HepG2 (cell line): ENCODE measurements around the gene ARHGEF10L. TPM values are rescaled to one million over a fixed set of nuclear protein-coding genes. Genes with fewer than 3 reads are reported as not detected.

Experiments
- ATF1 ChIP-seq: IDR thresholded peaks from 2 replicates; pipeline ENCODE4 v1.6.1; 2016; ENCODE audit warnings: mild to moderate bottlenecking, control low read depth
- CC2D1A ChIP-seq: sonication (generic); formaldehyde crosslinking; IDR thresholded peaks from 2 replicates; pipeline ENCODE4 v1.8.1; 2023; ENCODE audit warnings: mild to moderate bottlenecking, missing genetic modification reagents
- KMT2A ChIP-seq: sonication (generic); formaldehyde crosslinking; IDR thresholded peaks from 2 replicates; pipeline ENCODE4 v1.4.0; 2020; ENCODE audit warnings: missing genetic modification reagents
- SMAD9 ChIP-seq: sonication (generic); formaldehyde crosslinking; IDR thresholded peaks from 2 replicates; pipeline ENCODE4 v1.5.1; 2020; ENCODE audit warnings: mild to moderate bottlenecking, missing genetic modification reagents
- TBX2 ChIP-seq: sonication (generic); formaldehyde crosslinking; IDR thresholded peaks from 2 replicates; pipeline ENCODE4 v1.5.0; 2020; ENCODE audit warnings: missing genetic modification reagents, mild to moderate bottlenecking, borderline replicate concordance
- UBTF ChIP-seq: sonication (generic); formaldehyde crosslinking; IDR thresholded peaks from 2 replicates; pipeline ENCODE4 v1.4.0; 2020; ENCODE audit warnings: mild to moderate bottlenecking, missing genetic modification reagents
- ZKSCAN5 ChIP-seq: sonication (generic); formaldehyde crosslinking; IDR thresholded peaks from 2 replicates; pipeline ENCODE4 v1.5.1; 2020; ENCODE audit warnings: mild to moderate bottlenecking, missing genetic modification reagents
- ZNF431 ChIP-seq: sonication (generic); formaldehyde crosslinking; IDR thresholded peaks from 2 replicates; pipeline ENCODE4 v1.9.0; 2022; ENCODE audit warnings: missing genetic modification reagents, low read depth, mild to moderate bottlenecking, borderline replicate concordance
- ZNF501 ChIP-seq: sonication (generic); formaldehyde crosslinking; IDR thresholded peaks from 2 replicates; pipeline ENCODE4 v1.5.1; 2020; ENCODE audit warnings: mild to moderate bottlenecking, moderate library complexity, missing genetic modification reagents
- ZNF589 ChIP-seq: sonication (generic); formaldehyde crosslinking; conservative IDR thresholded peaks from 2 replicates; pipeline ENCODE4 v1.8.0; 2022; ENCODE audit warnings: mild to moderate bottlenecking, moderate library complexity, missing genetic modification reagents
- ZNF687 ChIP-seq: sonication (generic); formaldehyde crosslinking; IDR thresholded peaks from 2 replicates; pipeline ENCODE4 v1.5.1; 2020; ENCODE audit warnings: mild to moderate bottlenecking, missing genetic modification reagents, moderate library complexity
- ZNF761 ChIP-seq: sonication (generic); formaldehyde crosslinking; conservative IDR thresholded peaks from 2 replicates; pipeline ENCODE4 v1.4.0; 2020; ENCODE audit warnings: mild to moderate bottlenecking, missing genetic modification reagents
- ZSCAN22 ChIP-seq: sonication (generic); formaldehyde crosslinking; IDR thresholded peaks from 2 replicates; pipeline ENCODE4 v1.4.0; 2020; ENCODE audit warnings: mild to moderate bottlenecking, missing genetic modification reagents
- polyA plus RNA-seq, 8 experiments: library from polyadenylated mRNA; depleted of rRNA in 3 of 8; stranded (reverse) in 7 of 8; unstranded in 1 of 8; fragments of >200 nt; fragmentation: Illumina TruSeq in 4 of 8; extraction: Trizol in 4 of 8; gene quantifications; 2 replicates each; pipeline versions ENCODE4 v1.2.1 to v1.2.3, GENCODE V29; 2011 to 2016; ENCODE audit warnings: low read depth in 4 of 8, missing spikeins in 1 of 8, mixed read lengths in 1 of 8; ENCODE audit not compliant: insufficient read depth in 1 of 8
- total RNA-seq, 5 experiments: library from RNA; depleted of rRNA; stranded (reverse); fragments of >200 nt; fragmentation: Illumina TruSeq; extraction: Trizol; gene quantifications; 2 replicates each; pipeline ENCODE4 v1.2.3, GENCODE V29; 2016; ENCODE audit warnings: low read depth in 1 of 5
- TF ChIP-seq, protein P1 (sequence below): IDR thresholded peaks from 2 replicates; pipeline ENCODE4 v1.6.1; 2016; ENCODE audit warnings: low read depth
- TF ChIP-seq, protein P2 (sequence below): sonication (generic); formaldehyde crosslinking; IDR thresholded peaks from 2 replicates; pipeline ENCODE4 v1.4.0; 2020; ENCODE audit warnings: missing genetic modification reagents

The ARHGEF10L gene
- total and polyA plus RNA-seq, 2 of the 13 experiments (the other 11 are each of a cell fraction or from before 2014, with no cell fraction given) = 46.5 to 78.3 TPM

DNA sequence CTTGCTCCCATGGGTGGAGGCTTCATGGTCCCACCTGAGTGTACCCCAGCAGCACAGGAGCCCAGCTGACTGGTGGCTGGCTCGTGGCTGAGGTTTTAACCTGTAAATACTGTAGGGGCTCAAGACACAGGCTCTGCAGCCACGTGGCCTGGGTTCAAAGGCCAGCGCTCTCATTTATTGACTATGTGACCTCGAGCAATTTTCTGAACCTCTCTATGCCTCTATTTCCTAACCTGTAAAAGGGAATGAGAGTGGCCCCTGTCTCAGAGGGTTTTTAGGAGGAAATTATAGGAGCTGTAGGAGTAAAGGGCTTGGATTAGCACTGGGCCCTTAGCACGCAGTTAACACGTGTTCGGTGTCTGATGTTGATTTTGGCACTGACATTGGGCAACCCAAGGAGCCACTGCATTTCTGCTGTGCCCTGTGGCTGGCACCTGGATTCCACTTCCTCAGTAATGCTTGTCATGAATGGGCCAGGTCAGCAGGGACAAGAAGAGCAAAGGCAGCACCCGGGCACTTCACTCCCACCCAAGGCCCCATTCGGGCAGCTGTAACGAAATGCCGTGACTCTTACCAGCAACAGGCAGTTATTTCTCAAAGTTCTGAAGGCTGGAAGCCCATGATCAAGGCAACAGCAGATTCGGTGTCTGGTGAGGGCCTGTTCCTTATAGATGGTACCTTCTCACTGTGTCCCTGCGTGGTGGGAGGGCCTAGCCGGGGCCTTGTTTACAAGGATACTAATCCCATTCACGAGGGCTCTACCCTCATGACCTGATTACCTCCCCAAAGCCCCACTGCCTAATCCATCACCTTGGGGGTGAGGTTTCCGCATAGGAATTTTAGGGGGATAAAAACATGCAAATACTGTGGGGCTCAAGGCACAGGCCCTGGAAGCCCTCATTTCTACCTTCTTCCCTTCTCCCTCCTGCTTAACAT, 25.2 kb downstream of the ARHGEF10L start (continued):
- TF ChIP-seq ZSCAN22 (no peak), ZNF687 (peak; percentile 88), ZNF431 (CRISPR knock-in tag) (0 out of 2 replicates have a peak, but pooled peaks have one; percentile 26), ZKSCAN5 (CRISPR knock-in tag) (no peak), KMT2A (CRISPR knock-in tag) (no peak), UBTF (no peak; the same call in 1 of the 2 replicates), ZNF501 (no peak), ZNF589 (CRISPR knock-in tag) (no peak), ATF1 (CRISPR knock-in tag) (no peak), SMAD9 (CRISPR knock-in tag) (no peak), ZNF761 (CRISPR knock-in tag) (no peak), TBX2 (CRISPR knock-in tag) (peak; percentile 80), CC2D1A (CRISPR knock-in tag) (no peak)
- TF ChIP-seq, protein P1, sequence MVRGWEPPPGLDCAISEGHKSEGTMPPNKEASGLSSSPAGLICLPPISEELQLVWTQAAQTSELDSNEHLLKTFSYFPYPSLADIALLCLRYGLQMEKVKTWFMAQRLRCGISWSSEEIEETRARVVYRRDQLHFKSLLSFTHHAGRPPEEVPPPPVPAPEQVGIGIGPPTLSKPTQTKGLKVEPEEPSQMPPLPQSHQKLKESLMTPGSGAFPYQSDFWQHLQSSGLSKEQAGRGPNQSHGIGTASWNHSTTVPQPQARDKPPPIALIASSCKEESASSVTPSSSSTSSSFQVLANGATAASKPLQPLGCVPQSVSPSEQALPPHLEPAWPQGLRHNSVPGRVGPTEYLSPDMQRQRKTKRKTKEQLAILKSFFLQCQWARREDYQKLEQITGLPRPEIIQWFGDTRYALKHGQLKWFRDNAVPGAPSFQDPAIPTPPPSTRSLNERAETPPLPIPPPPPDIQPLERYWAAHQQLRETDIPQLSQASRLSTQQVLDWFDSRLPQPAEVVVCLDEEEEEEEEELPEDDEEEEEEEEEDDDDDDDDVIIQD (CRISPR knock-in tag) = no peak
- TF ChIP-seq, protein P2, sequence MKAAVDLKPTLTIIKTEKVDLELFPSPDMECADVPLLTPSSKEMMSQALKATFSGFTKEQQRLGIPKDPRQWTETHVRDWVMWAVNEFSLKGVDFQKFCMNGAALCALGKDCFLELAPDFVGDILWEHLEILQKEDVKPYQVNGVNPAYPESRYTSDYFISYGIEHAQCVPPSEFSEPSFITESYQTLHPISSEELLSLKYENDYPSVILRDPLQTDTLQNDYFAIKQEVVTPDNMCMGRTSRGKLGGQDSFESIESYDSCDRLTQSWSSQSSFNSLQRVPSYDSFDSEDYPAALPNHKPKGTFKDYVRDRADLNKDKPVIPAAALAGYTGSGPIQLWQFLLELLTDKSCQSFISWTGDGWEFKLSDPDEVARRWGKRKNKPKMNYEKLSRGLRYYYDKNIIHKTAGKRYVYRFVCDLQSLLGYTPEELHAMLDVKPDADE (CRISPR knock-in tag) = no peak
